ENCODE measurements around the gene NACAD.

GRCh38 chr7:45061806-45062425 is 26.9 kb downstream of the NACAD start:
- no peak for TF ChIP-seq CTCF (IDR thresholded peaks at IDR 0.05)
- no peak for TF ChIP-seq POLR2A (IDR thresholded peaks at IDR 0.05)

Data from right lobe of liver (tissue), 4 donors.